GM12878 (cell line): ENCODE data around the gene ATN1. TPM values are rescaled to one million over a fixed set of nuclear protein-coding genes. Genes with fewer than 3 reads are reported as not detected.

Experiments
- ATF2 ChIP-seq: IDR thresholded peaks from 2 replicates; pipeline ENCODE4 v1.6.1; 2012; ENCODE audit warnings: low read length, inconsistent platforms
- CBX3 ChIP-seq: fragments of 200-600 bp; sonication (generic); IDR thresholded peaks from 2 replicates; pipeline ENCODE4 v1.6.1; 2016; ENCODE audit warnings: low read depth, borderline replicate concordance
- CBX5 ChIP-seq: sonication (generic); IDR thresholded peaks from 2 replicates; pipeline ENCODE4 v1.6.1; 2016; ENCODE audit warnings: low read depth, moderate library complexity, mild to moderate bottlenecking, inconsistent platforms
- GABPA ChIP-seq: IDR thresholded peaks from 2 replicates; pipeline ENCODE4 v1.6.1; 2014; ENCODE audit warnings: antibody characterized with exemption, low read depth, mild to moderate bottlenecking, inconsistent platforms
- NR2C2 ChIP-seq: IDR thresholded peaks from 2 replicates; pipeline ENCODE4 v1.6.1; 2011; ENCODE audit warnings: borderline replicate concordance, low read depth; ENCODE audit not compliant: control insufficient read depth, insufficient read length
- PAX8 ChIP-seq: fragments of 450-650 bp; IDR thresholded peaks from 2 replicates; pipeline ENCODE4 v1.6.1; 2017; ENCODE audit warnings: mild to moderate bottlenecking, moderate library complexity
- RELB ChIP-seq: fragments of 450-650 bp; IDR thresholded peaks from 2 replicates; pipeline ENCODE4 v1.6.1; 2017; ENCODE audit warnings: low read depth, mild to moderate bottlenecking, moderate library complexity
- SREBF2 ChIP-seq: IDR thresholded peaks from 2 replicates; pipeline ENCODE4 v1.6.1; 2012; ENCODE audit warnings: mild to moderate bottlenecking, low read length
- TARDBP ChIP-seq: IDR thresholded peaks from 2 replicates; pipeline ENCODE4 v1.6.1; 2016; ENCODE audit warnings: borderline replicate concordance
- USF1 ChIP-seq: IDR thresholded peaks from 2 replicates; pipeline ENCODE4 v1.6.1; 2011; ENCODE audit warnings: borderline replicate concordance, low read depth, mild to moderate bottlenecking, moderate library complexity, mixed read lengths, low read length; ENCODE audit not compliant: insufficient read depth; ENCODE audit errors: extremely low read length
- USF2 ChIP-seq: IDR thresholded peaks from 2 replicates; pipeline ENCODE4 v1.6.1; 2011; ENCODE audit warnings: low read depth, low read length, improper control_type of control experiment, borderline replicate concordance
- ZBTB40 ChIP-seq: fragments of 450-650 bp; IDR thresholded peaks from 2 replicates; pipeline ENCODE4 v1.6.1; 2016; ENCODE audit warnings: mild to moderate bottlenecking, moderate library complexity, borderline replicate concordance
- ZNF592 ChIP-seq: fragments of 450-650 bp; IDR thresholded peaks from 2 replicates; pipeline ENCODE4 v1.6.1; 2017; ENCODE audit warnings: mild to moderate bottlenecking, moderate library complexity
- ZNF622 ChIP-seq: fragments of 450-650 bp; IDR thresholded peaks from 2 replicates; pipeline ENCODE4 v1.6.1; 2017; ENCODE audit warnings: mild to moderate bottlenecking, inconsistent platforms
- polyA plus RNA-seq, 11 experiments: library from polyadenylated mRNA; depleted of rRNA in 4 of 11; unstranded in 6 of 11; stranded (reverse) in 5 of 11; fragments of >200 nt; fragmentation: Nextera tagmentation in 4 of 11; fragmentation: Illumina TruSeq in 1 of 11; extraction: Ambion mirVana in 4 of 11; extraction: Trizol in 1 of 11; gene quantifications; 1 replicate in 1 of 11; 2 replicates in 10 of 11; pipeline versions ENCODE4 v1.2.1 to v1.2.3, GENCODE V29; 2011 to 2016; ENCODE audit warnings: inconsistent platforms in 2 of 11, missing spikeins in 2 of 11, low read depth in 1 of 11
- total RNA-seq, 4 experiments: library from RNA; depleted of rRNA in 3 of 4; stranded (reverse); fragments of >200 nt in 3 of 4; fragmentation: Illumina TruSeq in 1 of 4; extraction: Trizol in 1 of 4; gene quantifications; 2 replicates each; pipeline versions ENCODE4 v1.2.1 to v1.2.3, GENCODE V29; 2013 to 2021

Gene ATN1
- total and polyA plus RNA-seq, 10 of the 15 experiments (the other 5 are each of a cell fraction or from before 2014, with no cell fraction given) = 0.08 to 44.5 (median 5.0) TPM

GRCh38 chr12:6937481-6938352 lies 10.0 kb downstream of the ATN1 start (continued):
- peak; percentile 47; the same call in 1 of the 2 replicates for TF ChIP-seq RELB
- no peak for TF ChIP-seq ZNF592
- no peak for TF ChIP-seq GABPA
- no peak for TF ChIP-seq ZNF622
- peak; percentile 82 for TF ChIP-seq TARDBP
- no peak for TF ChIP-seq ATF2
- TF ChIP-seq USF1 = no peak
- TF ChIP-seq CBX3 = no peak
- TF ChIP-seq PAX8 = no peak
- TF ChIP-seq USF2 = no peak; the same call in 1 of the 2 replicates
- TF ChIP-seq NR2C2 = no peak
- peak; percentile 74 for TF ChIP-seq ZBTB40
- TF ChIP-seq SREBF2 = peak; percentile 46; the same call in 1 of the 2 replicates
- TF ChIP-seq CBX5 = no peak
